HG03280 (cell line): ENCODE measurements around the gene RXRG.

ENCODE experiments used
- ATAC-seq: cut with Tn5 transposase; IDR thresholded peaks from one replicate; pipeline ENCODE4 v1.9.1; 2021; ENCODE audit warnings: mild to moderate bottlenecking, moderate library complexity; ENCODE audit not compliant: unreplicated experiment

RXRG gene

GRCh38 chr1:165452336-165453130 lies 7.6 kb upstream of the RXRG start:
- no peak for ATAC-seq

- ATAC-seq, result no peak
Observed at GRCh38 chr1:165451691-165452090, 6.8 kb upstream of the RXRG start.

- ATAC-seq, result no peak
Observed at GRCh38 chr1:165449131-165449530, 4.2 kb upstream of the RXRG start.

- no peak for ATAC-seq
Observed at GRCh38 chr1:165445388-165445787, 462 bp upstream of the RXRG start.

- ATAC-seq, result no peak
Observed at GRCh38 chr1:165443539-165444311, 1.2 kb downstream of the RXRG start.

- no peak for ATAC-seq
Observed at GRCh38 chr1:165442653-165443052, 2.3 kb downstream of the RXRG start.

GRCh38 chr1:165442053-165442452 lies 2.9 kb downstream of the RXRG start:
- ATAC-seq, result no peak

GRCh38 chr1:165441166-165441880 lies 3.6 kb downstream of the RXRG start:
- ATAC-seq, result no peak

- ATAC-seq, result no peak
Observed at GRCh38 chr1:165439330-165439729, 5.6 kb downstream of the RXRG start.

- no peak for ATAC-seq
Observed at GRCh38 chr1:165436994-165437393, 7.9 kb downstream of the RXRG start.

GRCh38 chr1:165435801-165436200 lies 9.1 kb downstream of the RXRG start:
- ATAC-seq, result no peak

- ATAC-seq, result no peak
Observed at GRCh38 chr1:165434281-165434680, 10.6 kb downstream of the RXRG start.

GRCh38 chr1:165431079-165431478 lies 13.8 kb downstream of the RXRG start:
- peak; percentile 85 for ATAC-seq

- ATAC-seq, result no peak
Observed at GRCh38 chr1:165426745-165427144, 18.2 kb downstream of the RXRG start.

- ATAC-seq, result no peak
Observed at GRCh38 chr1:165425621-165426020, 19.3 kb downstream of the RXRG start.

- no peak for ATAC-seq
Observed at GRCh38 chr1:165424454-165425216, 20.3 kb downstream of the RXRG start.

GRCh38 chr1:165423136-165423535 lies 21.8 kb downstream of the RXRG start:
- ATAC-seq, result no peak

- ATAC-seq, result no peak
Observed at GRCh38 chr1:165420655-165421054, 24.3 kb downstream of the RXRG start.

GRCh38 chr1:165419839-165420238 lies 25.1 kb downstream of the RXRG start:
- ATAC-seq, result no peak

GRCh38 chr1:165418195-165418594 lies 26.7 kb downstream of the RXRG start:
- no peak for ATAC-seq

GRCh38 chr1:165416876-165417275 lies 28.1 kb downstream of the RXRG start:
- no peak for ATAC-seq
